ENCODE measurements around the gene CTXND2. TPM values are rescaled to one million over a fixed set of nuclear protein-coding genes. Genes with fewer than 3 reads are reported as not detected.

CTXND2 gene
- total and polyA plus RNA-seq, 9 of the 15 experiments (the other 6 are each of a cell fraction or from before 2014, with no cell fraction given): not detected

DNA sequence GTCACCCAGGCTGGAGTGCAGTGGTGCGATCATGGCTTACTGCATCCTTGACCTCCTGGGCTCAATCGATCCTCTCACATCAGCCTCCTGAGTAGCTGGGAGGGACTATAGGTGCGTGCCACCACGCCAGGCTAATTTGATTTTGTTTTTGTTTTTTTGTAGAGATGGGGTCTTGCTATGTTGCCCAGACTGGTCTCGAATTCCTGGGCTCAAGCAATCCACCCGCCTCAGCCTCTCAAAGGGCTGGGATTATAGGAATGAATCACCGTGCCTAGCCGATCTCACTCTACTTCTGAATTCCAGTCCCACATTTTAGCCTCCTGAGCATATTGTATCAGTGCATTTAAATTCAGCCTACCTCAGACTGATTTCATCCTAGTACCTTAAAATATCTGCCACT, 1.8 kb downstream of the CTXND2 start:
- Histone ChIP-seq H3K27ac (ENCODE audit: extremely low read depth, low read depth, low read length) (no peak overlapping the region), H3K9me1 (ENCODE audit: control insufficient read depth, insufficient read depth, low read length) (no peaks in the 10 kb centered on the region), H3K4me2 (ENCODE audit: insufficient read depth, low read length) (no peak overlapping the region), H3K4me1 (replicated peaks in 1 of 2; ENCODE audit: control insufficient read depth in 2 of 2, insufficient read depth in 2 of 2, low read length in 2 of 2) (no peaks in the 10 kb centered on the region; a peak in 1 of 5 replicates), H2AFZ (ENCODE audit: low read depth, low read length) (no peak overlapping the region), H3K36me3 (ENCODE audit: control insufficient read depth, insufficient read depth, low read length) (no peaks in the 10 kb centered on the region), H3K4me3 (no peak overlapping the region), H3K9me3 (replicated peaks; ENCODE audit: control insufficient read depth, insufficient read depth, low read depth, low read length) (no peaks in the 10 kb centered on the region), H3K79me2 (ENCODE audit: control insufficient read depth, insufficient read depth, low read length) (no peaks in the 10 kb centered on the region), H4K20me1 (replicated peaks; ENCODE audit: control insufficient read depth, insufficient read depth, low read length) (no peaks in the 10 kb centered on the region), H3K27me3 (ENCODE audit: control insufficient read depth in 2 of 2, insufficient read depth in 2 of 2, low read length in 2 of 2) (no peaks in the 10 kb centered on the region), H3K9ac (ENCODE audit: insufficient read depth in 1 of 2, low read depth in 2 of 2, low read length in 2 of 2) (no peak overlapping the region)
- intact Hi-C loops (cut with micrococcal nuclease) (no loop called here), in situ Hi-C loops (cut with MboI) (no loop called here)
- ATAC-seq (no peak), DNase-seq (ENCODE audit: extremely low read depth in 1 of 4, low spot score in 3 of 4) (no peak), FAIRE-seq (no peak)
- ChIA-PET POLR2A (interaction anchor here (0.7 to 1.3 kb wide), 2 partner anchors 12 to 47 kb away, joined by 3 to 4 read pairs; partner anchors contain the start of gene ARNT), CTCF (ENCODE audit: low intra/inter-chr PET ratio) (no interaction called here)
- no TSS peak for BruUV-seq (replicated peaks)
- no peak for TF ChIP-seq BRCA1 (IDR thresholded peaks at IDR 0.05)
- TF ChIP-seq BRCA1 (CRISPR knock-in tag; IDR thresholded peaks at IDR 0.05): no peak
- peak; percentile 72 for TF ChIP-seq ZNF121 (CRISPR knock-in tag; conservative IDR thresholded peaks at IDR 0.05)
- 60% methylated on average over 8 of the region's 8 CpGs for WGBS (ENCODE audit: insufficient coverage, low coverage, missing lambda C conversion rate)

DNA sequence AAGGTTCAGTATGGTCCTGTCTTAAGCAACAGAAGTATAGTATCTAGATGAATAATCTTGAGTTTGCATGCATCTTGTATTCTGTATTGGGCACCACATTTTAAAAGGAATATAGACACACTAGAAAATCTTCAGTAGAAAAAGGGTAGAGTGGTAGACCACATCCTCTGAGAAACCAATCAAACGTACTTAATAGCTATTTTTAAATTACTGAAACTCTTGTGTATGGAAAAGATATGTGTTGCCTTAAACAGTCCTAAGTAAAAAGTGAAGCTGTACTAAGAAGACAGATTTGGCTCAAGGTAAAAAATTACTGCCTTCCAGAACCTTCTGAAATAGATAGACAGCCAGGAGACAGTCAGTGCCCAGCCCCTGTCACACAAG, 3.1 kb downstream of the CTXND2 start:
- FAIRE-seq (no peak), ATAC-seq (no peak), DNase-seq (ENCODE audit: extremely low read depth in 1 of 4, low spot score in 3 of 4) (no peak)
- H3K27me3 ChIP-seq (ENCODE audit: control insufficient read depth in 2 of 2, insufficient read depth in 2 of 2, low read length in 2 of 2): no peaks in the 10 kb centered on the region
- no peaks in the 10 kb centered on the region for H4K20me1 ChIP-seq (replicated peaks; ENCODE audit: control insufficient read depth, insufficient read depth, low read length)
- H3K79me2 ChIP-seq (ENCODE audit: control insufficient read depth, insufficient read depth, low read length): no peaks in the 10 kb centered on the region
- no peak overlapping the region for H3K4me3 ChIP-seq
- H3K36me3 ChIP-seq (ENCODE audit: control insufficient read depth, insufficient read depth, low read length): no peaks in the 10 kb centered on the region
- H3K9ac ChIP-seq (ENCODE audit: insufficient read depth in 1 of 2, low read depth in 2 of 2, low read length in 2 of 2): no peak overlapping the region
- intact Hi-C loops (cut with micrococcal nuclease) (no loop called here), in situ Hi-C loops (cut with MboI) (no loop called here)
- no peak overlapping the region for H3K27ac ChIP-seq (ENCODE audit: extremely low read depth, low read depth, low read length)
- ChIA-PET CTCF (ENCODE audit: low intra/inter-chr PET ratio) (no interaction called here), POLR2A (interaction anchor here (1.7 to 2.3 kb wide), 2 partner anchors 11 to 29 kb away, joined by 4 to 6 read pairs; no protein-coding TSS in a partner anchor)
- 0% methylated on average over 1 of the region's 1 CpG for WGBS (ENCODE audit: insufficient coverage, low coverage, missing lambda C conversion rate)
- no TSS peak for BruUV-seq (replicated peaks)
- H2AFZ ChIP-seq (ENCODE audit: low read depth, low read length): peak overlapping the region; percentile 48
- no peaks in the 10 kb centered on the region for H3K9me1 ChIP-seq (ENCODE audit: control insufficient read depth, insufficient read depth, low read length)
- H3K4me2 ChIP-seq (ENCODE audit: insufficient read depth, low read length): no peak overlapping the region
- H3K4me1 ChIP-seq (replicated peaks in 1 of 2; ENCODE audit: control insufficient read depth in 2 of 2, insufficient read depth in 2 of 2, low read length in 2 of 2): no peaks in the 10 kb centered on the region; a peak in 1 of 5 replicates
- H3K9me3 ChIP-seq (replicated peaks; ENCODE audit: control insufficient read depth, insufficient read depth, low read depth, low read length): no peaks in the 10 kb centered on the region
- TF ChIP-seq CREM (IDR thresholded peaks at IDR 0.05; ENCODE audit: low read depth) (no peak), PML (IDR thresholded peaks at IDR 0.05; ENCODE audit: low read length) (no peak), MAFG (tag; conservative IDR thresholded peaks at IDR 0.05) (no peak), ZSCAN32 (CRISPR knock-in tag; IDR thresholded peaks at IDR 0.05) (no peak), STAG1 (CRISPR knock-in tag; IDR thresholded peaks at IDR 0.05; ENCODE audit: borderline replicate concordance) (no peak), BCOR (IDR thresholded peaks at IDR 0.05) (no peak), ZNF77 (CRISPR knock-in tag; IDR thresholded peaks at IDR 0.05) (no peak), ZNF212 (CRISPR knock-in tag; IDR thresholded peaks at IDR 0.05) (no peak), HNRNPL (IDR thresholded peaks at IDR 0.05; ENCODE audit: low read depth, low read length) (no peak), ZBTB1 (CRISPR knock-in tag; IDR thresholded peaks at IDR 0.05; ENCODE audit: borderline replicate concordance, low read depth) (no peak), ZBTB2 (IDR thresholded peaks at IDR 0.05) (no peak)
- TF ChIP-seq, protein P1, sequence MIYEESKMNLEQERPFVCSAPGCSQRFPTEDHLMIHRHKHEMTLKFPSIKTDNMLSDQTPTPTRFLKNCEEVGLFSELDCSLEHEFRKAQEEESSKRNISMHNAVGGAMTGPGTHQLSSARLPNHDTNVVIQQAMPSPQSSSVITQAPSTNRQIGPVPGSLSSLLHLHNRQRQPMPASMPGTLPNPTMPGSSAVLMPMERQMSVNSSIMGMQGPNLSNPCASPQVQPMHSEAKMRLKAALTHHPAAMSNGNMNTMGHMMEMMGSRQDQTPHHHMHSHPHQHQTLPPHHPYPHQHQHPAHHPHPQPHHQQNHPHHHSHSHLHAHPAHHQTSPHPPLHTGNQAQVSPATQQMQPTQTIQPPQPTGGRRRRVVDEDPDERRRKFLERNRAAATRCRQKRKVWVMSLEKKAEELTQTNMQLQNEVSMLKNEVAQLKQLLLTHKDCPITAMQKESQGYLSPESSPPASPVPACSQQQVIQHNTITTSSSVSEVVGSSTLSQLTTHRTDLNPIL (CRISPR knock-in tag; IDR thresholded peaks at IDR 0.05): no peak
- TF ChIP-seq, protein P2, sequence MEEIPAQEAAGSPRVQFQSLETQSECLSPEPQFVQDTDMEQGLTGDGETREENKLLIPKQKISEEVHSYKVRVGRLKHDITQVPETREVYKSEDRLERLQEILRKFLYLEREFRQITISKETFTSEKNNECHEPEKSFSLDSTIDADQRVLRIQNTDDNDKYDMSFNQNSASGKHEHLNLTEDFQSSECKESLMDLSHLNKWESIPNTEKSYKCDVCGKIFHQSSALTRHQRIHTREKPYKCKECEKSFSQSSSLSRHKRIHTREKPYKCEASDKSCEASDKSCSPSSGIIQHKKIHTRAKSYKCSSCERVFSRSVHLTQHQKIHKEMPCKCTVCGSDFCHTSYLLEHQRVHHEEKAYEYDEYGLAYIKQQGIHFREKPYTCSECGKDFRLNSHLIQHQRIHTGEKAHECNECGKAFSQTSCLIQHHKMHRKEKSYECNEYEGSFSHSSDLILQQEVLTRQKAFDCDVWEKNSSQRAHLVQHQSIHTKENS (CRISPR knock-in tag; IDR thresholded peaks at IDR 0.05): no peak
